Measurements from ENCODE around the gene CCL4L2. TPM values are rescaled to one million over a fixed set of nuclear protein-coding genes. Genes with fewer than 3 reads are reported as not detected.
"Not testable (repeated sequence)": the region's sequence is repeated elsewhere in the genome, so short reads cannot be mapped to it uniquely, and the experiment has no call there.

Gene CCL4L2
- total RNA-seq, 1 experiment from 2014 or later, result not detected

GRCh38 chr17:36184023-36184765 lies 26.7 kb upstream of the CCL4L2 start:
- peaks cover 2% of the 10 kb centered on the region for H3K27me3 ChIP-seq (ENCODE audit: control insufficient read depth, insufficient read depth, low read length)
- ATAC-seq, result no peak

GRCh38 chr17:36185416-36185815 lies 25.4 kb upstream of the CCL4L2 start:
- DNase-seq (ENCODE audit: low read depth, low spot score) (no peak), ATAC-seq (no peak)
- Histone ChIP-seq H3K27me3 (ENCODE audit: control insufficient read depth, insufficient read depth, low read length) (peaks cover 2% of the 10 kb centered on the region), H3K9me3 (ENCODE audit: control insufficient read depth, insufficient read depth, low read depth, low read length) (no peaks in the 10 kb centered on the region), H3K36me3 (ENCODE audit: control insufficient read depth, insufficient read depth, low read length) (peaks cover 3% of the 10 kb centered on the region; the same call in 1 of the 2 replicates), H3K4me3 (ENCODE audit: low read depth in 2 of 2, low read length in 2 of 2) (no peak overlapping the region), H3K27ac (ENCODE audit: low read length) (no peak overlapping the region), H3K4me1 (ENCODE audit: control insufficient read depth, insufficient read depth, low read length) (no peaks in the 10 kb centered on the region)
- ChIA-PET CTCF (no interaction called here), POLR2A (no interaction called here)
- in situ Hi-C loops (cut with HindIII; ENCODE audit: low pct_unique_long_range_greater_than_20kb, low sequenced_read_pairs) (no loop called here), intact Hi-C loops (cut with micrococcal nuclease; ENCODE audit: unreplicated experiment) (no loop called here)
- no TSS peak for BruUV-seq (replicated peaks)
- TF ChIP-seq CTCF (IDR thresholded peaks at IDR 0.05) (no peak), REST (IDR thresholded peaks at IDR 0.05; ENCODE audit: insufficient read depth in 1 of 2, low read depth in 2 of 2, low read length in 1 of 2) (no peak), POLR2AphosphoS5 (IDR thresholded peaks at IDR 0.05; ENCODE audit: low read depth, low read length) (no peak), TCF7L2 (IDR thresholded peaks at IDR 0.05; ENCODE audit: low read depth, low read length) (no peak)

More at GRCh38 chr17:36184023-36184765, 26.7 kb upstream of the CCL4L2 start:
- H3K4me1 ChIP-seq (ENCODE audit: control insufficient read depth, insufficient read depth, low read length), result no peaks in the 10 kb centered on the region
- intact Hi-C loops (cut with micrococcal nuclease; ENCODE audit: unreplicated experiment) (no loop called here), in situ Hi-C loops (cut with HindIII; ENCODE audit: low pct_unique_long_range_greater_than_20kb, low sequenced_read_pairs) (no loop called here)
- no peaks in the 10 kb centered on the region for H3K9me3 ChIP-seq (ENCODE audit: control insufficient read depth, insufficient read depth, low read depth, low read length)
- no peak for TF ChIP-seq REST (IDR thresholded peaks at IDR 0.05; ENCODE audit: insufficient read depth in 1 of 2, low read depth in 2 of 2, low read length in 1 of 2)
- no peak for TF ChIP-seq TCF7L2 (IDR thresholded peaks at IDR 0.05; ENCODE audit: low read depth, low read length)
- no peak for TF ChIP-seq CTCF (IDR thresholded peaks at IDR 0.05)
- no peak for TF ChIP-seq SIN3A (IDR thresholded peaks at IDR 0.05; ENCODE audit: borderline replicate concordance, insufficient read depth, low read depth, low read length)
- TF ChIP-seq POLR2AphosphoS5 (IDR thresholded peaks at IDR 0.05; ENCODE audit: low read depth, low read length), result no peak
- ChIA-PET CTCF (no interaction called here), POLR2A (no interaction called here)
- no peak for DNase-seq (ENCODE audit: low read depth, low spot score)
- H3K36me3 ChIP-seq (ENCODE audit: control insufficient read depth, insufficient read depth, low read length), result peaks cover 3% of the 10 kb centered on the region; the same call in 1 of the 2 replicates
- no TSS peak for BruUV-seq (replicated peaks)
- H3K4me3 ChIP-seq (ENCODE audit: low read depth in 2 of 2, low read length in 2 of 2), result no peak overlapping the region
- H3K27ac ChIP-seq (ENCODE audit: low read length), result no peak overlapping the region

GRCh38 chr17:36186810-36187763 lies 23.8 kb upstream of the CCL4L2 start:
- DNase-seq (ENCODE audit: low read depth, low spot score); in situ Hi-C loops (cut with HindIII; ENCODE audit: low pct_unique_long_range_greater_than_20kb, low sequenced_read_pairs); POLR2A ChIA-PET; H3K9me3 ChIP-seq (ENCODE audit: control insufficient read depth, insufficient read depth, low read depth, low read length); BruUV-seq (replicated peaks); H3K4me3 ChIP-seq (ENCODE audit: low read depth in 2 of 2, low read length in 2 of 2); H3K4me1 ChIP-seq (ENCODE audit: control insufficient read depth, insufficient read depth, low read length); ATAC-seq; H3K27ac ChIP-seq (ENCODE audit: low read length); intact Hi-C loops (cut with micrococcal nuclease; ENCODE audit: unreplicated experiment); H3K27me3 ChIP-seq (ENCODE audit: control insufficient read depth, insufficient read depth, low read length); H3K36me3 ChIP-seq (ENCODE audit: control insufficient read depth, insufficient read depth, low read length): not testable (repeated sequence)
- CTCF ChIA-PET, result interaction anchor here (0.7 kb wide), 1 partner anchor 78 kb away, joined by 4 read pairs; no protein-coding TSS in a partner anchor

Data from Panc1 (cell line).